ELF-1 (cell line): ENCODE results near the gene ACSF3.

Experiments
- DNase-seq: peaks from one replicate; pipeline ENCODE4 v3.0.0-alpha.2; 2016; ENCODE audit warnings: low read depth, low spot score

The ACSF3 gene

DNA sequence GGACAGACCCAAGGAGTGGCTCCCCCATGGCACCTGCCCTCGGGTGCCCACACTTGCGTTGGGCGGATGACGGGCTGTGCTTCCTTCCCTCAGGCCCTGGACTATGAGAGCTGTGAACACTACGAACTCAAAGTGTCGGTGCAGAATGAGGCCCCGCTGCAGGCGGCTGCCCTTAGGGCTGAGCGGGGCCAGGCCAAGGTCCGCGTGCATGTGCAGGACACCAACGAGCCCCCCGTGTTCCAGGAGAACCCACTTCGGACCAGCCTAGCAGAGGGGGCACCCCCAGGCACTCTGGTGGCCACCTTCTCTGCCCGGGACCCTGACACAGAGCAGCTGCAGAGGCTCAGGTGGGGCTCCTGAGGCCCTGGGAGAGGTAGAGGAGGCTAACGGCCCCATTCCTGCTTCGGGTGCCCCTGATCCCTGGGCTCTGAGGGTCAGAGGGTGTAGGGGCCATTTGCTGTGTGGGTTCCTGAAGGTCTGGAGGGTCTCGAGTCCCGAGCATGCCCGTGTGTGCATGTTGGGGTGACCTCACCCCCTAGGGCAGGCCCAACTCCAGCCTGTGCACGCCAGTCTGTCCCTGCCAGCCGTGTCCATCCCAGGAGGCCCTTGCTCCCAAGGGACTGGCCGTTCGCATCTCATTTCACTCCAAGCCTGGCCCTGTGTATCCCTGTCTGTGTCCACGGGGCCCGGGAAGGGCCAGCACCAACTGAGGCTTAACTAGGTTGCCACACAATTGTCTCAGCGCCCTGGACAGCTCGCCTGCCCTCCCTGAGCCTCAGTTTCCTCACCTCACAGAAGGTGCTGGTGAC is 96.7 kb downstream of the ACSF3 start:
- DNase-seq: no peak

DNA sequence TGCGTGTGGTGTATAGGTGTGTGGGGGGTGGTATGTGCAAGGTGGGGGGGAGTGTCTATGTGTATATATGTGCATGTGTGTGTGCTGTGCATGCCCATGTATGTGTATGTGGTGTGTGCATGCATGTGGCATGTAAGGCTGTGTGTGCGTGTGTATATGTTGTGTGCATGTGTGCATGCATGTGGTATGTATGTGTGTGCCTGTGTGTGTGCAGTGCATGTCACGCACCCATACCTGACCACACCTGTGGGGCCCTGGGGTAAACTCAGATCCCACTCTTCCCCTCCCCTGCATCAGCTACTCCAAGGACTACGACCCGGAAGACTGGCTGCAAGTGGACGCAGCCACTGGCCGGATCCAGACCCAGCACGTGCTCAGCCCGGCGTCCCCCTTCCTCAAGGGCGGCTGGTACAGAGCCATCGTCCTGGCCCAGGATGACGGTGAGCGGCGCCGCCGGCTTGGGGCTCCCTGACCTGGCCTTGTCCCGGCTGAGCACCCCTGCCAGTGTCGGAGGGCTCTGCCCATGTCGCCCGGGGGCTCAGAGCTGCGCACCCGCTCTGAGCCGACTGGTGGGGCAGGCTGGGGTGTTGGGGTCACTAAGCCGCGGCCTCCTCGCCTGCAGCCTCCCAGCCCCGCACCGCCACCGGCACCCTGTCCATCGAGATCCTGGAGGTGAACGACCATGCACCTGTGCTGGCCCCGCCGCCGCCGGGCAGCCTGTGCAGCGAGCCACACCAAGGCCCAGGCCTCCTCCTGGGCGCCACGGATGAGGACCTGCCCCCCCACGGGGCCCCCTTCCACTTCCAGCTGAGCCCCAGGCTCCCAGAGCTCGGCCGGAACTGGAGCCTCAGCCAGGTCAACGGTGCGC is 97.6 kb downstream of the ACSF3 start:
- no peak for DNase-seq

DNA sequence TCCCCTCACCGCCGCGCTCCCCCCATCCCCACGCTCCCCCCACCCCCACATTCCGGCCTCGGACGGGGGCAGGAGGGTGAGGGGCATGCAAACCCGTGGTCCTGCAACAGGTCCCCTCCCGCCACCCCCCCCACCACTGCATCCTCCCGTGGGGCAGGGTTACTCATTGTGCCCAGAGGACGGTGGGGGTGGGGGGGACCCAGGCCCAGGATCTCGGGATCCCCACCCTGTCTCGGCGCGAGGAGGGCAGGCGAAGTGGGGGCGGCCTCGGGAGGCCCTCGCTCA is 98.2 kb downstream of the ACSF3 start:
- DNase-seq: no peak

DNA sequence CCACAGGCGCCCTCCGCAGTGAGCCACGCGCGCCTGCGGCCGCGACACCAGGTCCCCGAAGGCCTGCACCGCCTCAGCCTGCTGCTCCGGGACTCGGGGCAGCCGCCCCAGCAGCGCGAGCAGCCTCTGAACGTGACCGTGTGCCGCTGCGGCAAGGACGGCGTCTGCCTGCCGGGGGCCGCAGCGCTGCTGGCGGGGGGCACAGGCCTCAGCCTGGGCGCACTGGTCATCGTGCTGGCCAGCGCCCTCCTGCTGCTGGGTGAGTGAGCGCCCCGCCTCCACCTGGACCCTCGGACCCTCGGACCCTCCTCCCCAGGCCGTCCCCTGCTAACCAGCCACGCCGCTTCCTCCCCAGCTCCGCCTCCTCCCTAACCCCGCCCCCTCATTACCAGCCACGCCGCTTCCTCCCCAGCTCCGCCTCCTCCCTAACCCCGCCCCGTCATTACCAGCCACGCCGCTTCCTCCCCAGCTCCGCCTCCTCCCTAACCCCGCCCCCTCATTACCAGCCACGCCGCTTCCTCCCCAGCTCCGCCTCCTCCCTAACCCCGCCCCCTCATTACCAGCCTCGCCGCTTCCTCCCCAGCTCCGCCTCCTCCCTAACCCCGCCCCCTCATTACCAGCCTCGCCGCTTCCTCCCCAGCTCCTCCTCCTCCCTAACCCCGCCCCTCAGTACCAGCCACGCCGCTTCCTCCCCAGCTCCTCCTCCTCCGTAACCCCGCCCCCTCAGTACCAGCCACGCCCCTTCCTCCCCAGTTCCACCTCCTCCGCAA is 98.7 kb downstream of the ACSF3 start:
- peak; percentile 89 for DNase-seq

DNA sequence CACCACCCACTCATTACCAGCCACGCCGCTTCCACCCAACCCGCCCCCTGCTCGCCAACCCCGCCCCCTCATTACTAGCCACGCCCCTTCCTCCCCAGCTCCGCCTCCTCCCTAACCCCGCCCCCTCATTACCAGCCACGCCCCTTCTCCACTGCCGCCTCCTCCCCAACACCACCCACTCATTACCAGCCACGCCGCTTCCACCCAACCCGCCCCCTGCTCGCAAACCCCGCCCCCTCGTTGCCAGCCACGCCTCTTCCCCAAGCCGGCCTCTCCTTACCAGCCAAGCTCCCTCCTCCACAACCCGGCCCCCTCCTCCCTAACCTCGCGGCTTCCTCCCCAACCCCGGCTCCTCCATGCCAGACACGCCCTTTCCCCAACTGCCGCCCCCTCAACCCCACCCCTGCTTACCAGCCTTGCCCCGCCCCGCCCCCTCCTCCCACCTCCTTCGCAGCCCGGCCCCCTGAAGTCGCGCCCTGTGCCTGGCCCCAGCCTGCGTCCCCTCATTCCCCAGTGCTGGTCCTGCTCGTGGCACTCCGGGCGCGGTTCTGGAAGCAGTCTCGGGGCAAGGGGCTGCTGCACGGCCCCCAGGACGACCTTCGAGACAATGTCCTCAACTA is 99.4 kb downstream of the ACSF3 start:
- peak; percentile 88 for DNase-seq

DNA sequence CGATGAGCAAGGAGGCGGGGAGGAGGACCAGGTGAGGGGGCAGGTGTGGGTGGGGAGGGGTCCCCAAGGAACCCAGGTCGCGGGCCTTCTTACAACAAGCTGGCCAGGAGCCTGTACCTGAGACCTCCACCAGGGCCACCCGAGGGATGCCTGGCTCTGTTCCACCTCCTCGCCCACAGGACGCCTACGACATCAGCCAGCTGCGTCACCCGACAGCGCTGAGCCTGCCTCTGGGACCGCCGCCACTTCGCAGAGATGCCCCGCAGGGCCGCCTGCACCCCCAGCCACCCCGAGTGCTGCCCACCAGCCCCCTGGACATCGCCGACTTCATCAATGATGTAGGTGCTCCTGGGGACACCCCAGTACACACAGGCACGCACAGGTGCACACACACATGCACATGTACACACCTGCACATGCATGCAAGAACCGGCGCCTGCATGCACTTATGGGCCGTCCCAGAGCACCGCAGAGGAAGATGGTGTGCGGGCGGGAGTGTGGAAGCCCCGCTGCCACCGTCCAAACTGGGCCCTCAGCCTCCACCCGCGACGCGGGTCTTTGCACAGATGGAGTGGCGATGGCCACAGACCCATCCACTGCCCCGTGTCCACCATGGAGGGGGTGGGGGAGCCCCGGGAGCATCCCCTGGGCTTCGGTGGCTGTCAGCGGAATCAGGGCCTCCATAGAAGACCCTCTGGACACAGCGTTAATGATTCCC is 100.1 kb downstream of the ACSF3 start:
- no peak for DNase-seq

DNA sequence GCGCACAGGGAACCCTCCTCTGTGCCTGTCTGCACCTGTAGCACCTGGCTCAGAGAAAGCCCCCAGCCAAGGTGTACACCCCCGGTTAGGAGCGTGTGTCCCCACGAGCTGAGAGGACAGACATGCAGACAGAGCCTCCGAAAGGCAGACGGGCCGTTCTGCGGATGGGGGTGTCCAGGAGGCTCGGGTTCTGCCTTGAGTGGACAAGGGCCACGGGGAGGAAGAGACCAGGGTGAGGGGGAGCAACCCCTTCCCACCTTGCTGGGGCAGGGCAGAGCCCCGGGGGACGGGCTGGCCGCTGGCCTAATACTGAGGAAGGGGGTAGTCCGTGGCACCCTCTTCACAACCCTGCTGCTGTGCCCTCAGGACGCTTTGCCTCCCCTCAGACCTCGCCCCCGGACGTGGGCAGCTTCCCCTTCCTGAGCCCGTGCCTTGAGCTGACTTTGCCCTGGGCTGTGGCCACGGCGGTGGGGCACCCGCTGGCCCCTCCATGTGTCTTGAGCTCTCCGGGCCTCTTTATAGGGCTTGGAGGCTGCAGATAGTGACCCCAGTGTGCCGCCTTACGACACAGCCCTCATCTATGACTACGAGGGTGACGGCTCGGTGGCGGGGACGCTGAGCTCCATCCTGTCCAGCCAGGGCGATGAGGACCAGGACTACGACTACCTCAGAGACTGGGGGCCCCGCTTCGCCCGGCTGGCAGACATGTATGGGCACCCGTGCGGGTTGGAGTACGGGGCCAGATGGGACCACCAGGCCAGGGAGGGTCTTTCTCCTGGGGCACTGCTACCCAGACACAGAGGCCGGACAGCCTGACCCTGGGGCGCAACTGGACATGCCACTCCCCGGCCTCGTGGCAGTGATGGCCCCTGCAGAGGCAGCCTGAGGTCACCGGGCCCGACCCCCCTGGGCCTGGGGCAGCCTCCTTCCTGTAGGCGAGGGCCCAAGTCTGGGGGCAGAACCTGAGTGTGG is 101.0 kb downstream of the ACSF3 start:
- no peak for DNase-seq

DNA sequence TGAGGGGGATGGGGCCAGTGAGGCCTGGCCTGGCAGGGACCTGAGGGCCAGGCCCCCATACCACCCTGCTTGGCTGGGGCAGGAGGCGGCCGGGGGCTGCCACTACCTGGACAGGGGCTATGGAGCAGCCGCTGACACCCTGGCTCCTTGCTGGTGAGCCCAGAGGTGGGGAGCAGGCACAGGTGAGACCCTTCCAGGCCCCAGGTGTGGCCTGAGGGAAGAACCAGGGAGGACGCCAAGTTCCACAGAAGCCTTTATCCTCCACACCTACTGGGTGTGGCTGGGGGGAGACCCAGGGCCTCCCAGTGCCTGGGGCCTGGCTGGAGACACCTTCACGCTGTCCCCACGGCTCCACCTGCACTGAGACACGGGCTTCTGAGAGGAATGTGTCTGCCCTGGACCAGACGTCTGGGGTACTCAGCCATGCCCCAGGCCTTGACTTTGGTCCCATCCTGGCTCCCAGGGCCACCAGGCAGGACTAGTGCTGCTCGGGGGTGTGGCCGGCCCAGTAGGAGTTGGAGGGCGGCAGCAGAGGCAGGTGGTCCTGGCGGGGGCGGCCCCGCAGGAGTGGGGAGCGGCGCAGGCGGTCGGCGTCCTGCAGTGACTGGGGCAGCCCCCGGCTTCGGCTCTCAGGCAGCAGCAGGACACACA is 102.0 kb downstream of the ACSF3 start:
- DNase-seq: no peak

DNA sequence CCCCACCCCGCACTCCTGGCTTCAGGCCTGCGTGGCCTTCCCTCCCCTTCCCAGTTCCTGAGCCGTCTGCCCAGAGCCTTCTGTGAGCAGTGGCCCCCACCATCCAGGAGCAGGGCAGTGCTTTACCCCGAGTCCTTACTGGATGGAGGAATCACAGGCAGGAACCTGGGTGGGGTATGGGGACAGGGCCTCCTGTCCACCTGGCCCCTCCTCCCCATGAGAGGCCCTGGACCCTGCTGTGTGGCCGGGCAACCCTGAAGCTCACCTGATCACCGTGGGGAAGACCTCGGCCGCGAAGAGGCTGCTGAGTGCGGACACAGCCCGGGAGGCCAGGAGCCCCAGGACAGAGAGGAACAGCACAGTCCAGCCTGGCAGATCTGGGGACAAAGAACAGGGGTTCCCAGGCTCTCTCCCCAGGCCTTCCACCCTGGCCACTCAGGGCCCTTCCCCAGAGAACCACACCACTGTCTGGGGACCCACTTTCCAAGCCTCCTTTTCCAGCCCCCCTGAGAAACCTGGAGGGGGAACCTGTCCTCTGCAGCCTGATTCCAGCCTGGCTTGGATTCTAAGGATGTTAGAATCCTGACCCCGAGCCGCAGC is 103.5 kb downstream of the ACSF3 start:
- DNase-seq: no peak

DNA sequence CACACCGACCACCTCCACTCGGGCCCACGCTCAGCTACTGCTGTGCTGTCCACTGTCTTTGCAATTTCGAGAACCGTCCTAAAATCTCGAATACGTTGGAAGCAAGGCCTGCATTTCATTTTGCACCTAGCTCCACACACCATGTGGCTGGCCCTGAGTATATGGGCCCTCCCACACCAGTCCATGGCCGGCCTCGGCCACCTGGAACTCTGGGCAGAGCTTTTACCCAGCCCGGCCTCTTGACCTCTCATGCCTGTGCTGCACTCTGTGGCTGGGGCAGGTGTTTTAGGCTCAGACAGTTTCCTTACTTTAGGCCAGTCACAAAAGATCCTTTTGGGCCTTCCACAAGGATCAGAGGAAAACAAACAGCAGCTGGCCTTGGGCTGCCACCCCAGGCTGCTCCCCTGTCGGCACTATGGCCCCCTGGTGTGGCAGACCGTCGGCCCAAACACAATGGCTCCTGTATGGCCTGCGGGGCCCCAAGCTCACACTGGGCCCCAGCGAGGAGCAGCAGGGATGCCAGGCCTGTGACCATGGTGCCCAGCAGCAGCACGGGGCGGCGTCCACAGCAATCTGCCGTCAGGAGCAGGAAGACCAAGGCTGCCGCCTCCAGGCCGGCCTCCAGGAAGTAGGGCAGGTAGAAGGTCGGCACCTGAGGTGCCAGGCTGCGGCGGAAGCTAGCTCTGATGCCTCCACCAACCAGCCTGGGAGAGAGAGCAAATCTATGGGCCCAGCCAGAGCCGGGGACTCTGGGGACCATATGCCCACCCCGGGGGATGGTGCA is 104.2 kb downstream of the ACSF3 start:
- DNase-seq: no peak

DNA sequence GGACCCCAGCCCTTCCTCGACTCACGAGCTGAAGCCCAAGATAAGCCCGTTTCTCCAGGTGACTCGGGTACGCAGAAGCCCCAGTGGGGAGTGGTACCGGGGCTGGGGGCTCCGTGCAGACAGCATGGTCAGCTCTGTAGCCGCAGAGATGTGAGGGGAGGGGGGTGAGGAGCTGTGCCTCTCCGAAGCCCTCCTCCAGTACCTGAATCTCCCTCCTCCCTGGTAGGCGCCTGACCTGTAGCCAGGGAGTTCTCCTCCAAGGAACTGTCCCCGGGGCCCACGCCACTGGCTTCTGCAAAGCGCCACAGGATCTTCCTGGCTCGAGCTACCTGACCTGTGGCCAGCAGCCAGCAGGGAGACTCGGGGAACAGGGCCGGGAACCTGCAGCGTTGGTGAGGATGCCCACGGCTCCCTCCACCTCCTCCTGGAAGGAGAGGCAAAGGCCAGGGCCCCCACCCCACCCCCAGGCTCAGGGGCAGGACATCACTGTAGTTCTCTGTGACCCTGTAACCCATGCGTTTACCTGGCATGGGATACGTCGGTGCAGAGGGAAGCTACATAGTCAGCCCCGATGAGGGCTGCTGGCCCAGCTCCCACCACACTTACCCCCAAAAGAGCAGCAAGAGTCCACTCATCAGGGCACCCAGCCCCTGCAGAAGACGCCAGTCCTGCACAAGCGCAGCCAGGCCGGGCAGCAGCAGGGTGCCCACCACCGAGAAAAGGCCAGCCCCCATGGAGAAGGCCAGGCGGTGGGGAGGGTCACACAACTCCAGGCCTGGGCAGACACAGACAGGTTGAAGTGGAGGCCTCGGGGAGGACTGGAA is 105.0 kb downstream of the ACSF3 start:
- no peak for DNase-seq

DNA sequence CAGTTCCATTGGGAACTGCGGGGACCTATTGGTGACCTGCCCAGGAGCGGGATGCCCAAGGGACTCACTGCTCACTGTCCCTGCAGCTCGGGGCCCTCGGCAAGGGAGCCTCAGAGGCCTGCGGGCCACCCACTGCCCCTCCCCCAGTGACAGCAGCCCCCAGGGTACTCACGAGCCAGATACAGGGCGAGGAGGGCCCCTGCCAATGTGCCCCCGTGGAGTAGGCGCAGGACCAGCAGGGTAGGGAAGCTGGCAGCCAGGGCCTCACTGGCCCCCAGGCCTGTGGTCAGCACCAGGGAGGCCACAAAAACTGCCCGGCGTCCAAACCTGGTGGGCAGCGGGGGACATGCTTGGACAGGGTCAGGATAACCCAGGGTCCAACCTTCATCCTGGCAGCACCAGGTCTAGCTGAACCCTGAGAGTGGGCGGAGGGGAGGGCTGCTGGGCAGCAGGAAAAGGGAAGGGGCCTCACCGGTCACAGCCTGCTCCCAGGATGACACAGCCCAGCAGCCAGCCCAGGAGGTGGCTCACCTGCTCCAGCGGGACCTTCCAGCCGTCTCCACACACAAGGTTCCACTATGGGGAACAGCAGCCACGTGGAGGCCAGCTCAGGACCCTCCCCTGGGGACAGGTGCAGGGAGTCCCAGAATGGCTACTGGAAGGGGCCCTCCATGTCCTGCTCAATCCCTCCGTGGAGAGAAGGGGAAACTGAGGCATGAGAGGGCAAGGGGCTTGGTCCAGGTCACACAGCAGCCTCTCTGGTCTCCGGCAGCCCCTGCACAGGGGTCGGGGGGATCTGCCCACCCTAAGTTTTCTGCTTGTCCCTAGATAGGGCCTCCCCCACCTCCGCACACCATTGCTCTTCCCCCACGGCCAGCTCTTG is 105.8 kb downstream of the ACSF3 start:
- DNase-seq: no peak

DNA sequence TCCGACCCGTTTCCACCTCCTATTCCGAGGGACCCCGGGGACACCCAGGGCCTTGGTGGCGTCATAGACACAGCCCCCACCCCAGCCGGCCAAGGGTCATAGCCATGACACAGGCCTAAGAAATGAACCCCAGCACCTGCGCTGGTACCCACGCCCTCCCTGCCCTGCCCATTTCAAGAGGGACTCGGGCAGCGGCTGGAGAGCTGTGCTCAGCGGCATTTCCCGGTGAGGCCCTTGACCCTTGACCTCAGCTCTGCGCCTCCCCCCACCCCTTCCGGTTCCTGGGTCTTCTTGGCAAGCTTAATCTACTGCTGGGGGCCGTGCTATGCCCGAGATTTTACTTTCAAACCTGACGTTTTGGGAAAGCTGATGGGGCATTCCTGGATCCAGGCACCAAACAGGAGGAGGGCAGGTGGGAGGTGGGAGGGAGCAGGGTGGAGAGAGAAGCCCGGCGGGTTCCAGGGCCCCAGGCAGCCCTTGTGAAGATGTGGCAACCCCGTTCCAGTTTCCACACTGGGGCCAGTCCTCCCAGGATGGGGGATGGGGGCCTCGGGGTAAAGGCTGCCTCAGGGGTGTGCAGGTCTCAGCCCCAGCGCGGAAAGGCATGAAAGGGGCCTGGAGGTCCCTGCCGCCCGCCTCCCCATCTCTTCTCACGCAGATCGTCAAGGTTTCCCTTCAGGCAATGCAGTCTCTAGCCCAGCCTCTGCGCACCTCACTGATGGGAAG is 106.6 kb downstream of the ACSF3 start, which contains the start of gene SLC22A31:
SLC22A31 (minus strand) TSS at position 414 of the 726 bp plus-strand sequence; CDS start at position 378, 36 bp downstream.
- no peak for DNase-seq

DNA sequence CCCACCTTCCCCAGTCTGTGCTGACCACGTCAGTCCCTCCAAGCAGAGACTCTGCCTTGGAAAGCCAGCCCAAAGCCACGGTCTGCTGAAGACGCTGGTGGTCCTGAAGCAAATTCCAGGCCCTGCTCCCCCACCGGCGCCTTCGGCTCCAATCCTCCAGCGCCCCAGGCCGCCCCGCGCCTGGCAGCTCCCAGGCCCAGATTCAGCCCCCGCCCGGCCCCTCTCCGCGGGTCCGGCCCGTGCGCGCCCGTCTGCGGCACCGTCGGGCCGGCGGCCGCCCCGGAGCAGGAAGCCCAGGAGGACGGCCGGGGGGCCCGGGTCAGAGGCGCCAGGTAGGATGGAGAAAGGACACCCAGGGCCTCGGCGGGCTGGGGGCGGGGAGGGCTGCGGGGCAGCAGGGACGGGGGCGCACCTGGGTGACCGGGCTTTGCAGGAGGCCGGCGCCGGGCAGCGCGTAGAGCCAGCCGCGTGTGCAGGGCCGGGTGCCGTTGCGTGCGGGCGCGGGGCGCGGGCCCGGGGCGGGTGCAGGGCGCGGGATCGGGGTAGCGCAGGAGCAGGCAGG is 107.3 kb downstream of the ACSF3 start:
- no peak for DNase-seq
